ENCODE measurements around the gene PALM3. TPM values are rescaled to one million over a fixed set of nuclear protein-coding genes. Genes with fewer than 3 reads are reported as not detected.
"Not testable (repeated sequence)": the region's sequence is repeated elsewhere in the genome, so short reads cannot be mapped to it uniquely, and the experiment has no call there.

PALM3 gene
- total RNA-seq, 5 donors from 2014 or later (not counting 1 experiment from before 2014, with no cell fraction given), result 0.16 to 0.39 TPM; not detected in 3

DNA sequence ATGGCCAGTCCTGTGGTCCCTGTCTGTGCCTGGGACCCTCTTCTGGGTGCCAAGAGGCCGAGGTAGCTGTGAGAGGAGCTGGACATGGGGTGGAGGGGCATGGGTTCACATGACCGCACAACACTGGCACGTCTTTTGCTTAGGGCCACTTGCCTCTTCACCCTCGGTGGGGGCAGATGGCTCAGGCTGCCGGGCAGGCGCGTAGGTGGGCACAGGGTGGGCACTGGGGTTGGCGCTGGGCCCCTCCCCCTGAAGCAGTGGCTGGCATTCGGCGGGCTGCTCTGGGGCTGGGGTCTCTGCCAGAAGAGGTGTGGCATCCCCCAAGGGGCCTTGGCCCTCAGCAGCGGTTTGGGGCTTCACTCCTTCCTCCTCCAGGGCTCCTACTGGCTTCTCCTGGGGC, 8.4 kb downstream of the PALM3 start:
- Histone ChIP-seq H3K27ac (ENCODE audit: low read length) (no peak overlapping the region), H3K27me3 (replicated peaks in 1 of 2; ENCODE audit: control insufficient read depth in 2 of 2, extremely low read depth in 1 of 2, insufficient read depth in 2 of 2, low read length in 1 of 2) (peaks cover 2 to 21% of the 10 kb centered on the region in 2 experiments), H3K4me3 (ENCODE audit: control insufficient read depth in 1 of 2, extremely low read depth in 1 of 2, low read length in 1 of 2) (no peak overlapping the region), H3K9me3 (no peaks in the 10 kb centered on the region), H3K4me1 (ENCODE audit: control insufficient read depth in 1 of 2, extremely low read depth in 1 of 2, insufficient read depth in 2 of 2, low read length in 2 of 2) (peaks cover 3 to 14% of the 10 kb centered on the region in 2 experiments), H3K36me3 (ENCODE audit: control insufficient read depth in 2 of 2, extremely low read depth in 1 of 2, insufficient read depth in 1 of 2, low read length in 1 of 2) (peaks cover 16 to 46% of the 10 kb centered on the region in 2 donors)
- no peak for ATAC-seq (replicated peaks in 1 of 4)
- ChIA-PET POLR2A (no interaction called here), CTCF (interaction anchor here in 1 of 2 donors (0.5 kb wide), 1 partner anchor 91 kb away, joined by 3 read pairs; no protein-coding TSS in a partner anchor)
- no peak for DNase-seq
- Mint-ChIP-seq H3K4me1 (peaks cover 8 to 27% (median 12%) of the 10 kb centered on the region in 3 donors), H3K27me3 (peaks cover 9 to 10% of the 10 kb centered on the region in 2 donors), H3K4me3 (no peak overlapping the region), H3K27ac (no peak overlapping the region), H3K36me3 (peaks cover 26% of the 10 kb centered on the region), H3K9me3 (no peaks in the 10 kb centered on the region)
- 93% methylated on average over 10 of the region's 11 CpGs for WGBS (ENCODE audit: insufficient coverage)

- no peak overlapping the region for H3K4me3 ChIP-seq (ENCODE audit: control insufficient read depth in 1 of 2, extremely low read depth in 1 of 2, low read length in 1 of 2)
- Mint-ChIP-seq H3K9me3 (no peaks in the 10 kb centered on the region), H3K27ac (peak overlapping the region in 1 of 2 donors; percentile 52), H3K36me3 (peaks cover 29% of the 10 kb centered on the region), H3K4me3 (no peak overlapping the region), H3K27me3 (peaks cover 4 to 5% of the 10 kb centered on the region in 2 donors), H3K4me1 (peaks cover 4 to 22% (median 8%) of the 10 kb centered on the region in 3 donors)
- H3K27ac ChIP-seq (ENCODE audit: low read length), result no peak overlapping the region
- H3K4me1 ChIP-seq (ENCODE audit: control insufficient read depth in 1 of 2, extremely low read depth in 1 of 2, insufficient read depth in 2 of 2, low read length in 2 of 2), result peaks cover 3 to 9% of the 10 kb centered on the region in 2 experiments
- H3K27me3 ChIP-seq (replicated peaks in 1 of 2; ENCODE audit: control insufficient read depth in 2 of 2, extremely low read depth in 1 of 2, insufficient read depth in 2 of 2, low read length in 1 of 2), result peaks cover under 1 to 16% of the 10 kb centered on the region in 2 experiments
- 88% methylated on average over 3 of the region's 3 CpGs for WGBS (ENCODE audit: insufficient coverage)
- ATAC-seq (replicated peaks in 1 of 4), result no peak
- POLR2A ChIA-PET, result no interaction called here
- H3K9me3 ChIP-seq, result no peaks in the 10 kb centered on the region
- no peak for DNase-seq
- CTCF ChIA-PET, result interaction anchor here (0.5 to 0.6 kb wide), 3 partner anchors 91 to 1479 kb away, joined by 3 to 4 read pairs (median 3); no protein-coding TSS in a partner anchor
- H3K36me3 ChIP-seq (ENCODE audit: control insufficient read depth in 2 of 2, extremely low read depth in 1 of 2, insufficient read depth in 1 of 2, low read length in 1 of 2), result peaks cover 16 to 51% of the 10 kb centered on the region in 2 donors
Measured at GRCh38 chr19:14053032-14053431, 8.8 kb downstream of the PALM3 start.

DNA sequence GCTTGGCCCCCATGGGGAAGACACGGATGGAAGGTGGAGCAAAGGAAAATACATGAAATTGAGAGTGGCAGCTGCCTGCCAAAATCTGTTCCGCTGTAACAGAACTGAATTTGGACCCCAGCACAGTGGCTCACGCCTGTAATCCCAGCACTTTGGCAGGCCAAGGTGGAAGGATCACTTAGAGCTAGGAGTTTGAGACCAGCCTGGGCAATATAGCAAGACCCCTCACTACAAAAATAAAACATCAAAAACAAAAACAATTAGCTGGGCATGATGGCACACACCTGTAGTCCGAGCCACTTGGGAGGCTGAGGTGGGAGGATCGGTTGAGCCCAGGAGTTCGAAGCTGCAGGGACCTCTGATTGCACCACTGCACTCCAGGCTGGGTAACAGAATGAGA, 9.4 kb downstream of the PALM3 start:
- H3K4me3 ChIP-seq (ENCODE audit: control insufficient read depth in 1 of 2, extremely low read depth in 1 of 2, low read length in 1 of 2), result no peak overlapping the region
- H3K27ac ChIP-seq (ENCODE audit: low read length), result no peak overlapping the region
- Mint-ChIP-seq H3K36me3 (peaks cover 29% of the 10 kb centered on the region), H3K4me1 (peaks cover 0 to 16% (median 3%) of the 10 kb centered on the region in 3 donors), H3K4me3 (no peak overlapping the region), H3K9me3 (no peaks in the 10 kb centered on the region), H3K27ac (peak overlapping the region in 1 of 2 donors; percentile 6), H3K27me3 (no peaks in the 10 kb centered on the region)
- POLR2A ChIA-PET, result no interaction called here
- CTCF ChIA-PET, result interaction anchor here (0.5 to 0.6 kb wide), 3 partner anchors 104 to 1480 kb away, joined by 3 to 4 read pairs (median 3); no protein-coding TSS in a partner anchor
- no peak for ATAC-seq (replicated peaks in 1 of 4)
- H3K4me1 ChIP-seq (ENCODE audit: control insufficient read depth in 1 of 2, extremely low read depth in 1 of 2, insufficient read depth in 2 of 2, low read length in 2 of 2), result peaks cover 0 to 4% of the 10 kb centered on the region in 2 experiments
- peaks cover 0 to 11% of the 10 kb centered on the region in 2 experiments for H3K27me3 ChIP-seq (replicated peaks in 1 of 2; ENCODE audit: control insufficient read depth in 2 of 2, extremely low read depth in 1 of 2, insufficient read depth in 2 of 2, low read length in 1 of 2)
- 100% methylated on average over 2 of the region's 6 CpGs for WGBS (ENCODE audit: insufficient coverage)
- H3K9me3 ChIP-seq, result no peaks in the 10 kb centered on the region
- peaks cover 16 to 54% of the 10 kb centered on the region in 2 donors for H3K36me3 ChIP-seq (ENCODE audit: control insufficient read depth in 2 of 2, extremely low read depth in 1 of 2, insufficient read depth in 1 of 2, low read length in 1 of 2)
- no peak for DNase-seq

DNA sequence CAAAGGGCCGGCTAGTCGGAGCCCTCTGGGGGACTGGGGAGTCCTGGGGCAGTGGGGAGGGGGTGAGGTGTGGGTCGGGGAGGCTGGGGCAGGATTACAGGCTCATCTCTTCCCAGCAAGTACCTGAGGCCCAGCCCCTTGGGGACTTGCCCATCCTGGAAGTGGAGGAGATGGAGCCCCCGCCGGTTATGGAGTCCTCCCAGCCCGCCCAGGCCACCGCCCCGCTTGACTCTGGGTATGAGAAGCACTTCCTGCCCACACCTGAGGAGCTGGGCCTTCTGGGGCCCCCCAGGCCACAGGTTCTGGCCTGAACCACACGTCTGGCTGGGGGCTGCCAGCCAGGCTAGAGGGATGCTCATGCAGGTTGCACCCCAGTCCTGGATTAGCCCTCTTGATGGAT, 9.9 kb downstream of the PALM3 start:
- Mint-ChIP-seq H3K4me1 (peaks cover 0 to 16% (median 3%) of the 10 kb centered on the region in 3 donors), H3K36me3 (peaks cover 29% of the 10 kb centered on the region), H3K27me3 (no peaks in the 10 kb centered on the region), H3K9me3 (no peaks in the 10 kb centered on the region), H3K27ac (no peak overlapping the region), H3K4me3 (no peak overlapping the region)
- POLR2A ChIA-PET, result no interaction called here
- Histone ChIP-seq H3K4me3 (ENCODE audit: control insufficient read depth in 1 of 2, extremely low read depth in 1 of 2, low read length in 1 of 2) (no peak overlapping the region), H3K4me1 (ENCODE audit: control insufficient read depth in 1 of 2, extremely low read depth in 1 of 2, insufficient read depth in 2 of 2, low read length in 2 of 2) (peaks cover 0 to 1% of the 10 kb centered on the region in 2 experiments), H3K27ac (ENCODE audit: low read length) (no peak overlapping the region), H3K36me3 (ENCODE audit: control insufficient read depth in 2 of 2, extremely low read depth in 1 of 2, insufficient read depth in 1 of 2, low read length in 1 of 2) (peaks cover 16 to 55% of the 10 kb centered on the region in 2 donors), H3K27me3 (replicated peaks in 1 of 2; ENCODE audit: control insufficient read depth in 2 of 2, extremely low read depth in 1 of 2, insufficient read depth in 2 of 2, low read length in 1 of 2) (peaks cover 0 to 8% of the 10 kb centered on the region in 2 experiments), H3K9me3 (no peaks in the 10 kb centered on the region)
- 79% methylated on average over 6 of the region's 9 CpGs for WGBS (ENCODE audit: insufficient coverage)
- ATAC-seq (replicated peaks in 1 of 4) (no peak), DNase-seq (no peak)
- CTCF ChIA-PET, result interaction anchor here in 1 of 2 donors (0.6 kb wide), 1 partner anchor 225 kb away, joined by 3 read pairs; no protein-coding TSS in a partner anchor

- H3K9me3 Mint-ChIP-seq; ATAC-seq (replicated peaks in 1 of 4); DNase-seq; H3K27me3 Mint-ChIP-seq; H3K4me1 ChIP-seq (ENCODE audit: control insufficient read depth in 1 of 2, extremely low read depth in 1 of 2, insufficient read depth in 2 of 2, low read length in 2 of 2); H3K27me3 ChIP-seq (replicated peaks in 1 of 2; ENCODE audit: control insufficient read depth in 2 of 2, extremely low read depth in 1 of 2, insufficient read depth in 2 of 2, low read length in 1 of 2); POLR2A ChIA-PET; H3K4me3 ChIP-seq (ENCODE audit: control insufficient read depth in 1 of 2, extremely low read depth in 1 of 2, low read length in 1 of 2); H3K27ac ChIP-seq (ENCODE audit: low read length); H3K9me3 ChIP-seq; H3K4me3 Mint-ChIP-seq; H3K27ac Mint-ChIP-seq: not testable (repeated sequence)
- peaks cover 18 to 63% of the 10 kb centered on the region in 2 donors for H3K36me3 ChIP-seq (ENCODE audit: control insufficient read depth in 2 of 2, extremely low read depth in 1 of 2, insufficient read depth in 1 of 2, low read length in 1 of 2)
- peaks cover 0 to 16% (median 0%) of the 10 kb centered on the region in 3 donors for H3K4me1 Mint-ChIP-seq
- CTCF ChIA-PET, result interaction anchor here in 1 of 2 donors (0.6 kb wide), 1 partner anchor 152 kb away, joined by 4 read pairs; no protein-coding TSS in a partner anchor
- peaks cover 32% of the 10 kb centered on the region for H3K36me3 Mint-ChIP-seq
- WGBS (ENCODE audit: insufficient coverage), result 97% methylated on average over 9 of the region's 11 CpGs
Measured at GRCh38 chr19:14050961-14051360, 10.9 kb downstream of the PALM3 start.

- H3K9me3 Mint-ChIP-seq, result no peaks in the 10 kb centered on the region
- no peaks in the 10 kb centered on the region for H3K27me3 Mint-ChIP-seq
- H3K27me3 ChIP-seq (replicated peaks in 1 of 2; ENCODE audit: control insufficient read depth in 2 of 2, extremely low read depth in 1 of 2, insufficient read depth in 2 of 2, low read length in 1 of 2), result no peaks in the 10 kb centered on the region
- no peak overlapping the region for H3K27ac ChIP-seq (ENCODE audit: low read length)
- H3K36me3 ChIP-seq (ENCODE audit: control insufficient read depth in 2 of 2, extremely low read depth in 1 of 2, insufficient read depth in 1 of 2, low read length in 1 of 2), result peaks cover 18 to 65% of the 10 kb centered on the region in 2 donors
- H3K4me3 Mint-ChIP-seq, result no peak overlapping the region
- ChIA-PET POLR2A (no interaction called here), CTCF (interaction anchor here in 1 of 2 donors (0.6 kb wide), 1 partner anchor 53 kb away, joined by 8 read pairs; no protein-coding TSS in a partner anchor)
- H3K36me3 Mint-ChIP-seq, result peaks cover 35% of the 10 kb centered on the region
- DNase-seq, result no peak
- H3K9me3 ChIP-seq, result no peaks in the 10 kb centered on the region
- H3K4me1 ChIP-seq (ENCODE audit: control insufficient read depth in 1 of 2, extremely low read depth in 1 of 2, insufficient read depth in 2 of 2, low read length in 2 of 2), result peaks cover 0 to 2% of the 10 kb centered on the region in 2 experiments
- 97% methylated on average over 3 of the region's 4 CpGs for whole genome bisulfite sequencing (ENCODE audit: insufficient coverage)
- H3K27ac Mint-ChIP-seq, result no peak overlapping the region
- no peak for ATAC-seq (replicated peaks in 1 of 4)
- no peak overlapping the region for H3K4me3 ChIP-seq (ENCODE audit: control insufficient read depth in 1 of 2, extremely low read depth in 1 of 2, low read length in 1 of 2)
- peaks cover 0 to 14% (median 0%) of the 10 kb centered on the region in 3 donors for H3K4me1 Mint-ChIP-seq
Measured at GRCh38 chr19:14050512-14050911, 11.4 kb downstream of the PALM3 start.
